Measurements from ENCODE around the gene CAPN1.
"Not testable (repeated sequence)": the region's sequence is repeated elsewhere in the genome, so short reads cannot be mapped to it uniquely, and the experiment has no call there.

The CAPN1 gene

GRCh38 chr11:65160643-65161042 lies 21.1 kb upstream of the CAPN1 start:
- DNase-seq = no peak

- DNase-seq = no peak
Observed at GRCh38 chr11:65163684-65164083, 18.0 kb upstream of the CAPN1 start.

- no peak for DNase-seq
Observed at GRCh38 chr11:65165410-65166317, 16.1 kb upstream of the CAPN1 start.

GRCh38 chr11:65166893-65167292 lies 14.8 kb upstream of the CAPN1 start:
- no peak for DNase-seq

GRCh38 chr11:65167656-65168055 lies 14.1 kb upstream of the CAPN1 start:
- no peak for DNase-seq

- no peak for DNase-seq
Observed at GRCh38 chr11:65169164-65169641, 12.5 kb upstream of the CAPN1 start.

GRCh38 chr11:65170058-65170534 lies 11.6 kb upstream of the CAPN1 start, which contains the start of gene SPDYC:
SPDYC (plus strand) TSS chr11:65170233; CDS start chr11:65171358, 1,125 bp downstream.
- no peak for DNase-seq

GRCh38 chr11:65172600-65172999 lies 9.1 kb upstream of the CAPN1 start:
- DNase-seq = no peak

- DNase-seq = not testable (repeated sequence)
Observed at GRCh38 chr11:65174571-65175010, 7.1 kb upstream of the CAPN1 start.

- peak; percentile 34 for DNase-seq
Observed at GRCh38 chr11:65180877-65181568, 705 bp upstream of the CAPN1 start.

- no peak for DNase-seq
Observed at GRCh38 chr11:65182258-65183170, 786 bp downstream of the CAPN1 start.

- DNase-seq = no peak
Observed at GRCh38 chr11:65183201-65183891, 1.6 kb downstream of the CAPN1 start.

GRCh38 chr11:65184146-65184545 lies 2.4 kb downstream of the CAPN1 start:
- no peak for DNase-seq

GRCh38 chr11:65185171-65185570 lies 3.4 kb downstream of the CAPN1 start:
- DNase-seq = no peak

GRCh38 chr11:65185869-65186341 lies 4.2 kb downstream of the CAPN1 start:
- no peak for DNase-seq

GRCh38 chr11:65186701-65187100 lies 5.0 kb downstream of the CAPN1 start:
- no peak for DNase-seq

- no peak for DNase-seq
Observed at GRCh38 chr11:65187146-65187675, 5.5 kb downstream of the CAPN1 start.

- no peak for DNase-seq
Observed at GRCh38 chr11:65187971-65188461, 6.3 kb downstream of the CAPN1 start.

GRCh38 chr11:65188486-65188885 lies 6.8 kb downstream of the CAPN1 start:
- DNase-seq = no peak

- DNase-seq = no peak
Observed at GRCh38 chr11:65189191-65189590, 7.5 kb downstream of the CAPN1 start.

- no peak for DNase-seq
Observed at GRCh38 chr11:65194564-65194963, 12.8 kb downstream of the CAPN1 start.

Measured in activated CD4-positive, alpha-beta T cell treated with anti-CD3 and anti-CD28 coated beads for 1 hour (primary cell).